CD4-positive, alpha-beta T cell (primary cell): Measurements from ENCODE around the gene DPAGT1. TPM values are rescaled to one million over a fixed set of nuclear protein-coding genes. Genes with fewer than 3 reads are reported as not detected.
A peak's percentile ranks its signal among the peaks of the same experiment; 100 is the strongest.

Experiments used
- ATAC-seq: fragments of 200-7000 bp; cut with Tn5 transposase; one replicate; pipeline ENCODE4 v1.10.0; 2022; ENCODE audit warnings: mild to moderate bottlenecking; ENCODE audit not compliant: poor library complexity
- CTCF ChIA-PET: fragments of 350-600 bp; sonication (Branson Sonifier 250); formaldehyde crosslinking; loops from one replicate; lab custom pipeline; 2021; ENCODE audit warnings: antibody characterized with exemption, inconsistent platforms; lab: Charles Lee
- POLR2A ChIA-PET: fragments of 350-600 bp; sonication (Branson Sonifier 250); formaldehyde crosslinking; loops from one replicate; lab custom pipeline; 2021; ENCODE audit warnings: antibody characterized with exemption, inconsistent platforms; lab: Charles Lee
- DNase-seq, 14 experiments: peaks; one replicate each; pipeline ENCODE4 v3.0.0-alpha.2; 2013 to 2020; ENCODE audit warnings: mixed read lengths in 2 of 14
- H3K27ac ChIP-seq, 2 donors: one replicate each; pipeline versions ENCODE4 v1.5.1 to v1.7.0; 2013; ENCODE audit warnings: low read length in 2 of 2, low read depth in 1 of 2, mild to moderate bottlenecking in 1 of 2
- H3K27me3 ChIP-seq, 2 experiments: 1 replicate in 1 of 2; 2 replicates in 1 of 2; pipeline versions ENCODE4 v1.6.1 to v1.7.0; 2013; ENCODE audit warnings: low read length in 2 of 2, control low read depth in 1 of 2, mild to moderate bottlenecking in 1 of 2, moderate library complexity in 1 of 2; ENCODE audit not compliant: insufficient read depth in 2 of 2, control insufficient read depth in 1 of 2
- H3K36me3 ChIP-seq: one replicate; pipeline ENCODE4 v1.6.1; 2013; ENCODE audit warnings: low read length, control low read depth; ENCODE audit not compliant: insufficient read depth
- H3K4me1 ChIP-seq: one replicate; pipeline ENCODE4 v1.6.1; 2013; ENCODE audit warnings: low read length, control low read depth; ENCODE audit not compliant: insufficient read depth
- H3K4me3 ChIP-seq: one replicate; pipeline ENCODE4 v1.5.1; 2013; ENCODE audit warnings: mild to moderate bottlenecking, low read length, moderate library complexity
- H3K9me3 ChIP-seq, 2 experiments: 1 replicate in 1 of 2; 2 replicates in 1 of 2; pipeline versions ENCODE4 v1.6.1 to v1.7.0; 2013; ENCODE audit warnings: low read length in 2 of 2, mild to moderate bottlenecking in 2 of 2, control low read depth in 1 of 2, moderate library complexity in 1 of 2; ENCODE audit not compliant: control insufficient read depth in 1 of 2, insufficient read depth in 1 of 2
- H3K27ac Mint-ChIP-seq: one replicate; pipeline ENCODE4 v1.8.0; 2020; ENCODE audit warnings: mixed read lengths
- H3K27me3 Mint-ChIP-seq: one replicate; pipeline ENCODE4 v1.8.0; 2021; ENCODE audit warnings: mixed read lengths
- H3K36me3 Mint-ChIP-seq: one replicate; pipeline ENCODE4 v1.8.0; 2021; ENCODE audit warnings: low read depth, mixed read lengths
- H3K4me1 Mint-ChIP-seq: one replicate; pipeline ENCODE4 v1.8.0; 2021; ENCODE audit warnings: low read depth, mixed read lengths
- H3K4me3 Mint-ChIP-seq: one replicate; pipeline ENCODE4 v1.8.0; 2020; ENCODE audit warnings: mild to moderate bottlenecking, mixed read lengths
- H3K9me3 Mint-ChIP-seq: one replicate; pipeline ENCODE4 v1.8.0; 2020; ENCODE audit warnings: mixed read lengths
- CTCF ChIP-seq: fragments of 200-600 bp; IDR thresholded peaks from one replicate; pipeline ENCODE4 v1.8.0; 2022; ENCODE audit warnings: antibody characterized with exemption, mild to moderate bottlenecking
- intact Hi-C, 2 experiments: fragments of 100-400 bp; cut with DNase I in 1 of 2; cut with micrococcal nuclease in 1 of 2; formaldehyde crosslinking; loops; one replicate each; pipeline versions ENCODE4 v1.15.1 to v1.9.0; 2023 to 2025; cut with DNase I, micrococcal nuclease
- total RNA-seq, 174 experiments: library from RNA in 2 of 174; stranded (reverse) in 2 of 174; gene quantifications; one replicate each; pipeline ENCODE4 v1.2.3 and lab custom pipeline; 2021 to 2026

Gene DPAGT1
- total RNA-seq, 2 experiments from 2014 or later: 9.5 to 11.7 TPM

GRCh38 chr11:119088406-119088805 is 13.2 kb downstream of the DPAGT1 start:
- H3K27me3 Mint-ChIP-seq: no peaks in the 10 kb centered on the region
- DNase-seq: no peak
- POLR2A ChIA-PET: interaction anchor here (1.2 to 1.3 kb wide), 2 partner anchors 14 to 70 kb away, joined by 3 to 4 read pairs; partner anchors contain the start of gene TRAPPC4
- TF ChIP-seq CTCF: no peak
- H3K9me3 Mint-ChIP-seq: no peaks in the 10 kb centered on the region
- Histone ChIP-seq H3K27ac (no peak overlapping the region), H3K4me1 (peaks cover 43% of the 10 kb centered on the region), H3K27me3 (no peaks in the 10 kb centered on the region), H3K4me3 (no peak overlapping the region), H3K36me3 (no peaks in the 10 kb centered on the region), H3K9me3 (no peaks in the 10 kb centered on the region)
- CTCF ChIA-PET: no interaction called here
- H3K36me3 Mint-ChIP-seq: peaks cover 13% of the 10 kb centered on the region
- intact Hi-C loops: loop anchor here in 1 of 2 experiments (5.0 kb wide), 1 partner anchor 34 kb away; the partner anchor contains the start of gene HINFP
- ATAC-seq: no peak
- H3K27ac Mint-ChIP-seq: no peak overlapping the region
- H3K4me3 Mint-ChIP-seq: no peak overlapping the region
- H3K4me1 Mint-ChIP-seq: peaks cover 28% of the 10 kb centered on the region

GRCh38 chr11:119087747-119088241 is 13.9 kb downstream of the DPAGT1 start:
- Mint-ChIP-seq H3K4me3 (no peak overlapping the region), H3K36me3 (peaks cover 14% of the 10 kb centered on the region), H3K9me3 (no peaks in the 10 kb centered on the region), H3K27me3 (no peaks in the 10 kb centered on the region), H3K27ac (no peak overlapping the region), H3K4me1 (peaks cover 25% of the 10 kb centered on the region)
- CTCF ChIA-PET: no interaction called here
- no peaks in the 10 kb centered on the region for H3K36me3 ChIP-seq
- TF ChIP-seq CTCF: no peak
- DNase-seq (no peak), ATAC-seq (no peak)
- peaks cover 37% of the 10 kb centered on the region for H3K4me1 ChIP-seq
- POLR2A ChIA-PET: interaction anchor here (1.2 kb wide), 1 partner anchor 14 kb away, joined by 4 read pairs; no protein-coding TSS in a partner anchor
- H3K27ac ChIP-seq: no peak overlapping the region
- H3K4me3 ChIP-seq: no peak overlapping the region
- no peaks in the 10 kb centered on the region for H3K9me3 ChIP-seq
- no peaks in the 10 kb centered on the region for H3K27me3 ChIP-seq
- intact Hi-C loops: loop anchor here in 1 of 2 experiments (5.0 kb wide), 1 partner anchor 35 kb away; the partner anchor contains the start of gene HINFP

- H3K4me1 ChIP-seq: peaks cover 30% of the 10 kb centered on the region
- Mint-ChIP-seq H3K9me3 (no peaks in the 10 kb centered on the region), H3K36me3 (peaks cover 20% of the 10 kb centered on the region), H3K27me3 (no peaks in the 10 kb centered on the region), H3K27ac (no peak overlapping the region), H3K4me3 (peak overlapping the region; percentile 58), H3K4me1 (peaks cover 25% of the 10 kb centered on the region)
- ATAC-seq (no peak), DNase-seq (no peak)
- TF ChIP-seq CTCF: no peak
- intact Hi-C loops: loop anchor here in 1 of 2 experiments (5.0 kb wide), 1 partner anchor 35 kb away; the partner anchor contains the start of gene HINFP
- H3K27ac ChIP-seq: no peak overlapping the region
- CTCF ChIA-PET: no interaction called here
- no peaks in the 10 kb centered on the region for H3K9me3 ChIP-seq
- no peaks in the 10 kb centered on the region for H3K27me3 ChIP-seq
- no peak overlapping the region for H3K4me3 ChIP-seq
- POLR2A ChIA-PET: interaction anchor here (3.3 to 4.4 kb wide), 2 partner anchors 8 to 15 kb away, joined by 30 to 60 read pairs; partner anchors contain the start of gene DPAGT1
- peaks cover 4% of the 10 kb centered on the region for H3K36me3 ChIP-seq
Measured at GRCh38 chr11:119087123-119087522, 14.5 kb downstream of the DPAGT1 start.
